OCI-LY7 (cell line): ENCODE data around the gene TNFRSF11A. TPM values are rescaled to one million over a fixed set of nuclear protein-coding genes. Genes with fewer than 3 reads are reported as not detected.

Experiments used
- BruUV-seq: library from RNA; stranded (reverse); fragments of 400-500 nt; replicated peaks from 2 replicates; lab custom pipeline; 2021; lab: Mats Ljungman, UMichigan
- CTCF ChIA-PET: fragments of 300-600 bp; sonication (Branson Sonifier 250); formaldehyde crosslinking; loops from one replicate; lab custom pipeline; 2022; ENCODE audit warnings: antibody characterized with exemption; ENCODE audit not compliant: unreplicated experiment; lab: Charles Lee
- POLR2A ChIA-PET: fragments of 300-600 bp; sonication (Branson Sonifier 250); formaldehyde crosslinking; loops from one replicate; lab custom pipeline; 2022; ENCODE audit warnings: antibody characterized with exemption; lab: Charles Lee
- DNase-seq: peaks from one replicate; pipeline ENCODE4 v3.0.0-alpha.2; 2015; ENCODE audit warnings: low spot score
- H2AFZ ChIP-seq: fragments of 200-600 bp; sonication (generic), shearing (Covaris generic); 2 replicates; pipeline ENCODE4 v1.6.1; 2014; ENCODE audit warnings: mild to moderate bottlenecking, antibody characterized with exemption, low read length, moderate library complexity
- H3K27ac ChIP-seq: fragments of 200-600 bp; sonication (generic); 2 replicates; pipeline ENCODE4 v1.5.1; 2014; ENCODE audit warnings: mixed run types, low read depth, mild to moderate bottlenecking, moderate library complexity, low read length, inconsistent platforms; ENCODE audit not compliant: poor library complexity, severe bottlenecking
- H3K36me3 ChIP-seq: fragments of 200-600 bp; sonication (generic); 2 replicates; pipeline ENCODE4 v1.6.1; 2014; ENCODE audit warnings: mild to moderate bottlenecking, antibody characterized with exemption, low read length, moderate library complexity, mixed read lengths; ENCODE audit not compliant: insufficient read depth
- H3K4me1 ChIP-seq: fragments of 200-600 bp; sonication (generic); 2 replicates; pipeline ENCODE4 v1.5.1; 2014; ENCODE audit warnings: mild to moderate bottlenecking, low read length; ENCODE audit not compliant: insufficient read depth, poor library complexity, severe bottlenecking
- H3K4me2 ChIP-seq: fragments of 200-600 bp; sonication (generic); 2 replicates; pipeline ENCODE4 v1.6.1; 2014; ENCODE audit warnings: mild to moderate bottlenecking, low read length
- H3K4me3 ChIP-seq: fragments of 200-600 bp; sonication (generic); 2 replicates; pipeline ENCODE4 v1.5.1; 2014; ENCODE audit warnings: mild to moderate bottlenecking, low read depth, low read length; ENCODE audit not compliant: poor library complexity, severe bottlenecking
- H3K79me2 ChIP-seq: fragments of 200-600 bp; sonication (generic); 2 replicates; pipeline ENCODE4 v1.6.1; 2016; ENCODE audit warnings: low read depth, mild to moderate bottlenecking, low read length, moderate library complexity, mixed read lengths; ENCODE audit not compliant: insufficient read depth
- H3K9me2 ChIP-seq: fragments of 200-600 bp; sonication (generic); 2 replicates; pipeline ENCODE4 v1.6.1; 2016; ENCODE audit warnings: mild to moderate bottlenecking, low read length, mixed read lengths; ENCODE audit not compliant: insufficient read depth
- H3K9me3 ChIP-seq: fragments of 200-600 bp; sonication (generic); 2 replicates; pipeline ENCODE4 v1.6.1; 2014; ENCODE audit warnings: mild to moderate bottlenecking, mixed run types, low read length, mixed read lengths
- H4K20me1 ChIP-seq: fragments of 200-600 bp; sonication (generic); 2 replicates; pipeline ENCODE4 v1.6.1; 2014; ENCODE audit warnings: mild to moderate bottlenecking, antibody characterized with exemption, low read length, moderate library complexity, mixed read lengths; ENCODE audit not compliant: insufficient read depth
- EZH2phosphoT487 ChIP-seq: fragments of 200-600 bp; sonication (generic); IDR thresholded peaks from 2 replicates; pipeline ENCODE4 v1.6.1; 2018; ENCODE audit warnings: low read depth, borderline replicate concordance, mild to moderate bottlenecking, mixed run types, antibody characterized with exemption, low read length, moderate library complexity, mixed read lengths
- intact Hi-C: fragments of 100-400 bp; cut with micrococcal nuclease; formaldehyde crosslinking; loops from one replicate; pipeline ENCODE4 v1.10.0; 2022; ENCODE audit not compliant: unreplicated experiment
- total RNA-seq, 2 experiments: library from RNA; depleted of rRNA in 1 of 2; stranded (reverse); fragments of >200 nt in 1 of 2; shearing (Covaris generic) in 1 of 2; gene quantifications; 2 replicates each; pipeline ENCODE4 v1.2.3, GENCODE V29; 2014 to 2022
- TF ChIP-seq, protein P1 (sequence below): fragments of 200-600 bp; sonication (generic); conservative IDR thresholded peaks from 2 replicates; pipeline ENCODE4 v1.5.1; 2014; ENCODE audit warnings: mild to moderate bottlenecking, antibody characterized with exemption, low read length, moderate library complexity, mixed read lengths

TNFRSF11A gene
- total RNA-seq, 2 experiments from 2014 or later: not detected

DNA sequence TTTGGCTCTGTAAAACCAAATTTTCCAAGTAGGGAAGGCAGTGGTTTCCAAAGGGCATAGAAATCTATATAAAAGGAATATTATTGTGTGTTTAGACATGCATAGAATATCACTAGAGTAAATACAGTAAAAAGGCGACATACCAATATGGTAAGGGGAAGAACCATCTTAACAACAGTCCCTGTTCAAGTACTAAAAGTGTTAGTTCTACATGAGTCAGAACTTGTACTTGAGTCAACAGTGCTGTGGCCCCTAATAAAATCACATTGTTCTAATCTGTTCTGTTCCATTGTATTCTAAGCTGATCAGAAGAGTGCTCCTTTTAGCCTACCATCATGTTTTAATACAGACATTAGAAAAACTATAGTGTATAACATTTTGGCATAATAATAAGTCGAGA is 36.1 kb upstream of the TNFRSF11A start:
- Histone ChIP-seq H3K4me1 (peaks cover 22% of the 10 kb centered on the region), H3K36me3 (peaks cover 40% of the 10 kb centered on the region), H3K9me3 (no peaks in the 10 kb centered on the region), H2AFZ (no peak overlapping the region), H3K4me2 (peak overlapping the region; percentile 44), H3K9me2 (no peaks in the 10 kb centered on the region), H3K4me3 (no peak overlapping the region), H4K20me1 (peaks cover 4% of the 10 kb centered on the region; the same call in 1 of the 2 replicates), H3K27ac (no peak overlapping the region), H3K79me2 (no peaks in the 10 kb centered on the region)
- TF ChIP-seq EZH2phosphoT487: no peak
- TF ChIP-seq, protein P1, sequence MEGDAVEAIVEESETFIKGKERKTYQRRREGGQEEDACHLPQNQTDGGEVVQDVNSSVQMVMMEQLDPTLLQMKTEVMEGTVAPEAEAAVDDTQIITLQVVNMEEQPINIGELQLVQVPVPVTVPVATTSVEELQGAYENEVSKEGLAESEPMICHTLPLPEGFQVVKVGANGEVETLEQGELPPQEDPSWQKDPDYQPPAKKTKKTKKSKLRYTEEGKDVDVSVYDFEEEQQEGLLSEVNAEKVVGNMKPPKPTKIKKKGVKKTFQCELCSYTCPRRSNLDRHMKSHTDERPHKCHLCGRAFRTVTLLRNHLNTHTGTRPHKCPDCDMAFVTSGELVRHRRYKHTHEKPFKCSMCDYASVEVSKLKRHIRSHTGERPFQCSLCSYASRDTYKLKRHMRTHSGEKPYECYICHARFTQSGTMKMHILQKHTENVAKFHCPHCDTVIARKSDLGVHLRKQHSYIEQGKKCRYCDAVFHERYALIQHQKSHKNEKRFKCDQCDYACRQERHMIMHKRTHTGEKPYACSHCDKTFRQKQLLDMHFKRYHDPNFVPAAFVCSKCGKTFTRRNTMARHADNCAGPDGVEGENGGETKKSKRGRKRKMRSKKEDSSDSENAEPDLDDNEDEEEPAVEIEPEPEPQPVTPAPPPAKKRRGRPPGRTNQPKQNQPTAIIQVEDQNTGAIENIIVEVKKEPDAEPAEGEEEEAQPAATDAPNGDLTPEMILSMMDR: no peak
- intact Hi-C loops: no loop called here
- ChIA-PET CTCF (no interaction called here), POLR2A (no interaction called here)
- DNase-seq: no peak
- no TSS peak for BruUV-seq

DNA sequence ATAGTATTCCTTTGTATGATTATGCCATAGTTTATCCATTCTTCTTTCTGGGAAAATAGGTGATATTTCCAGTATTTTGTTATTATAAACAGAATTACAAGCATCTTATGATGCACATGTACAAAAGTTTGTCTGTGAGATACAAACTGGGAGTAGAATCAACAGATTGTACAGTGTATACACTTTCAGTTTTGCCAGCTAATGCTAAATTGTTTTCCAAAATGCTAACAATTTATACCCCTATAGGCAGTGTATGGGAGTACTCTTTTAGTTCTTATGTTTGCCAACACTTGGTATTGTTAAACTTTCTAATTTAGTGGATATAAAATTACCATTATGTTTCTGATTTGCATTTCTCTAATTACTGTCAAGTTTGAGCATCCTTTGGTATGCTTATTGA is 31.0 kb upstream of the TNFRSF11A start:
- intact Hi-C loops: no loop called here
- Histone ChIP-seq H3K36me3 (peaks cover 25% of the 10 kb centered on the region), H3K79me2 (no peaks in the 10 kb centered on the region), H3K4me3 (no peak overlapping the region), H2AFZ (no peak overlapping the region), H3K4me2 (no peak overlapping the region), H3K27ac (no peak overlapping the region), H4K20me1 (peaks cover under 1% of the 10 kb centered on the region; the same call in 1 of the 2 replicates), H3K4me1 (peaks cover 3% of the 10 kb centered on the region), H3K9me2 (no peaks in the 10 kb centered on the region), H3K9me3 (no peaks in the 10 kb centered on the region)
- no peak for DNase-seq
- CTCF ChIA-PET: no interaction called here
- BruUV-seq: no TSS peak
- TF ChIP-seq, protein P1: no peak
- no peak for TF ChIP-seq EZH2phosphoT487
- POLR2A ChIA-PET: no interaction called here

DNA sequence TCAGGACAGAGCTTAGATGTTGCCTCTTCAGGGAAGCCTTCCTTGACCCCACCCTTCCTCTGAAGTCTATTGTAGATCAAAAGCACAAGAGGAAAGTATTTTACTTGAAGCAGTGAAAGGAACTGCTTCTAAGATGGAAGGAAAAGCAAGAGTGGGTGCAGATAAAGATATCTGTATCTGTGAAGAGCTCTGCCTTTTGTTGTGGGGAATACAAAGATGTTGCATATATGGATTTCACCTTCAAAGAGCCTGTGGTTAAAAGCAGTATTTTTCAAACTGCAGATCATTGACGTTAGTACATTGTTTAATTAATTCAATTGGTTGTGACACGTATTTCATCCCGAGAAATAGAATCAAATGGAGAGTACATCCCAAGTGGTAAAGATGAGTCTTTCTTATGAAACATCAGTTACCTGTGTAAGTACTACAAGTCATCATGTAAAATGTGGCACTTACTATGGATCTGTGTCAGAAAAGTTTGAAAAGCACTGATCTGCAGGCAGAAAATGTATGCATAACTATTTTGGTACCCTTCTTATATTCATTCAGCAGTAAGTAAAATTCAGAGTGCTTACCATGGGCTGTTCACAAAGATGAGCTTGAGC is 24.6 kb upstream of the TNFRSF11A start:
- no peak for DNase-seq
- Histone ChIP-seq H3K79me2 (no peaks in the 10 kb centered on the region), H3K4me3 (no peak overlapping the region), H3K9me2 (no peaks in the 10 kb centered on the region), H4K20me1 (no peaks in the 10 kb centered on the region), H3K4me2 (no peak overlapping the region), H3K36me3 (peaks cover 18% of the 10 kb centered on the region), H2AFZ (no peak overlapping the region), H3K4me1 (no peaks in the 10 kb centered on the region), H3K27ac (no peak overlapping the region), H3K9me3 (no peaks in the 10 kb centered on the region)
- TF ChIP-seq, protein P1: no peak
- TF ChIP-seq EZH2phosphoT487: no peak
- no TSS peak for BruUV-seq
- intact Hi-C loops: no loop called here
- ChIA-PET POLR2A (no interaction called here), CTCF (no interaction called here)
